ENCODE measurements around the gene ZNF862.

Gene ZNF862

DNA sequence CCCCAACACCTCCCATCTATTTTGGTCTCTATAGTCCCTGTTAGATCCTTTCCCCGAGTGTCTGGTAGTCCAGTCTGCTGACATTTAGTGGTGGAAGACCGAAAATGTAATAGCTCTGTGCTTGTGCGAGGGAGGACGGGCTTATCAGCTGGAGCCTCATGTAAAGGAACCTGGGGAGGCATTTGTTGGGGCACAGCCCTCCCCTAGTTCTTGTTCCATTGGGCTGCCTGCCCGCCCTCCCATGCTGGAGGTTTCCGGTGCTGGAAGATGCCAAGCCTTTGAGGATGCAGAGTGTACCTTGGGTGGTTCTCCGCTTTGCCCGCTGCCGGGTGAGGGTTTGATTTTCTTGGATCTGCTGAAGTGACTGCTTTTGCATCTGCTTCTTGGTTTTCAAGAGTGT lies 5.4 kb downstream of the ZNF862 start:
- in situ Hi-C loops (cut with MboI; ENCODE audit: low sequenced_read_pairs): no loop called here

- in situ Hi-C loops (cut with MboI; ENCODE audit: low sequenced_read_pairs): no loop called here
Measured at GRCh38 chr7:149844445-149844844, 6.3 kb downstream of the ZNF862 start.

- in situ Hi-C loops (cut with MboI; ENCODE audit: low sequenced_read_pairs): no loop called here
Measured at GRCh38 chr7:149845257-149845980, 7.2 kb downstream of the ZNF862 start.

- in situ Hi-C loops (cut with MboI; ENCODE audit: low sequenced_read_pairs): no loop called here
Measured at GRCh38 chr7:149846021-149846420, 7.8 kb downstream of the ZNF862 start.

- in situ Hi-C loops (cut with MboI; ENCODE audit: low sequenced_read_pairs): no loop called here
Measured at GRCh38 chr7:149846436-149847046, 8.4 kb downstream of the ZNF862 start.

GRCh38 chr7:149849174-149849573 lies 11.0 kb downstream of the ZNF862 start:
- in situ Hi-C loops (cut with MboI; ENCODE audit: low sequenced_read_pairs): no loop called here

DNA sequence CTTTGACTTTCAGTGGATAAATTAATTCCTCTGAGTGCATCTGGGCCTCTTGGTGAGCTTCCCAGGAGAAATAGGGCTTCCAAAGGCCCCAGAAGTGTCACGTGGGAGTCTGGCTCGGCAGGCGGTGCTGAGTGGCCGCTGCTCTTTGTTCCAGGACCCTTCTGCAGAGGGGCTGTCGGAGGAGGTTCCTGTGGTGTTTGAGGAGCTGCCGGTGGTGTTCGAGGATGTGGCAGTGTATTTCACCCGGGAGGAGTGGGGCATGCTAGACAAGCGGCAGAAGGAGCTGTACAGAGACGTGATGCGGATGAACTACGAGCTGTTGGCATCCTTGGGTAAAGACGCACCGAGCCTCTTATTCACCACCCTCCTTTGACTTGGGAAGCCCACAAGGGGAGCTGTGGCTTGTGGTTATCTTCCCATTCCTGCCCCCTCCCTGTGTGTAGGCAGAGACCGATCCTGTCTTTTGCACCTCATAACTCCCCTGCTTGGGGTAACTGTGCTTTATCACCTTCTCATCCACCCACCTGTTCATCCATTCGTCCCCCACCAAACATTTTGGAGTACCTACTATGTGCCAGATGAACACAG lies 11.9 kb downstream of the ZNF862 start:
- in situ Hi-C loops (cut with MboI; ENCODE audit: low sequenced_read_pairs): no loop called here

DNA sequence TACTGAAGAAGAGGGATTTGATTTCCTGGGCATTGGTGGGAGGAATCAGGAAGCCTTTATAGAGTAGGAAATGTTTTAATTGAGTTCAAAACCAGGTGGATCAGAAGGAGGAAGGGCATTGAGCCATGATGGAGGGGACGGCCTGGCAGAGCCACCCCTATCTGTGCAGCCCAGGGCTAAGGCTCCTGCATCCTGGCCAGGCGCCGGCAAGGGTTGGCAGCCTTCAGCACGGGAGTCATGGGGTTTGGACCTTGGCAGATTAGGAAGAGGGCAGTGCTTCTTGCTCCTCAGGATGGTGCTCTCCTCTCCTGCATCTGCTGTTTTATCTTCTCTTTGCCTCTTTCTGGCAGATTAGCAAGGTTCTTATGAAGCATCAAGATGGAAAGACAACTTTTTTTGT lies 12.5 kb downstream of the ZNF862 start:
- in situ Hi-C loops (cut with MboI; ENCODE audit: low sequenced_read_pairs): no loop called here

- in situ Hi-C loops (cut with MboI; ENCODE audit: low sequenced_read_pairs): no loop called here
Measured at GRCh38 chr7:149851449-149851848, 13.3 kb downstream of the ZNF862 start.

GRCh38 chr7:149853157-149853556 lies 15.0 kb downstream of the ZNF862 start:
- in situ Hi-C loops (cut with MboI; ENCODE audit: low sequenced_read_pairs): no loop called here

DNA sequence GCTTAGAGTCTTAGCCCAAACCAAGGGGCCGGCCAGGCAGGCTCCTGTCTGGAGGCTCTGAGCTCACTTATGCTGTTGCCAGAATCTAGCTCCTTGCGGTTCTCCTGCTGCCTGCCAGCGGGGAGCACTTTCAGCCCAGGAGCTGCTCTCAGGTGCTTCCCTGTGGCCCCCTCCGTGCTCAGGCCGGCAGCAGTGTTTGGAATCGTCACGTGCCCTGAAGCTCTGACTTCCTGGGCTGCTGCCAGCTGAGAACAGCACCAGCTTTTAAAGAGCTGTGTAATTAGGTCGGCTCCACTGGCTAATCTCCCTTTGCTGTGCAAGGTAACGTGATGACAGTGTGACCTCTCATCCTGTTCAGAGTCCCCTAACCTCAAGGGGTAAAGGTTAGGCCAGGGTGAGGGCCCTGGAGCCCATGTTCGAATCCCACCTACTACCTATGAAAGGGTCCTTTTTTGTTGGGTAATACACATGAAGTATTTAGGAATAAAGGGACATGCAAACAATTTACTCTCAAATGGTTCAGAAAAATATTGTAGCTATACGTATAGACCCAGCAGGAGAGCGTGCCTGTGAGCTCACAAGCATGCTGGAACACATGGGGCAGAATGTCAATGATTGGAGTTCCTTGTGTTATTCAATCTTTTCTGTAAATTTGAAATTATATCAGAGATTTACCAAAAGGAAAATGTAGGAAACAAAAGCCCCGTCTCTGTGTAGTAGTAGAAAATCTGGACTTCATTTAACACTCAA lies 16.6 kb downstream of the ZNF862 start:
- in situ Hi-C loops (cut with MboI; ENCODE audit: low sequenced_read_pairs): no loop called here

DNA sequence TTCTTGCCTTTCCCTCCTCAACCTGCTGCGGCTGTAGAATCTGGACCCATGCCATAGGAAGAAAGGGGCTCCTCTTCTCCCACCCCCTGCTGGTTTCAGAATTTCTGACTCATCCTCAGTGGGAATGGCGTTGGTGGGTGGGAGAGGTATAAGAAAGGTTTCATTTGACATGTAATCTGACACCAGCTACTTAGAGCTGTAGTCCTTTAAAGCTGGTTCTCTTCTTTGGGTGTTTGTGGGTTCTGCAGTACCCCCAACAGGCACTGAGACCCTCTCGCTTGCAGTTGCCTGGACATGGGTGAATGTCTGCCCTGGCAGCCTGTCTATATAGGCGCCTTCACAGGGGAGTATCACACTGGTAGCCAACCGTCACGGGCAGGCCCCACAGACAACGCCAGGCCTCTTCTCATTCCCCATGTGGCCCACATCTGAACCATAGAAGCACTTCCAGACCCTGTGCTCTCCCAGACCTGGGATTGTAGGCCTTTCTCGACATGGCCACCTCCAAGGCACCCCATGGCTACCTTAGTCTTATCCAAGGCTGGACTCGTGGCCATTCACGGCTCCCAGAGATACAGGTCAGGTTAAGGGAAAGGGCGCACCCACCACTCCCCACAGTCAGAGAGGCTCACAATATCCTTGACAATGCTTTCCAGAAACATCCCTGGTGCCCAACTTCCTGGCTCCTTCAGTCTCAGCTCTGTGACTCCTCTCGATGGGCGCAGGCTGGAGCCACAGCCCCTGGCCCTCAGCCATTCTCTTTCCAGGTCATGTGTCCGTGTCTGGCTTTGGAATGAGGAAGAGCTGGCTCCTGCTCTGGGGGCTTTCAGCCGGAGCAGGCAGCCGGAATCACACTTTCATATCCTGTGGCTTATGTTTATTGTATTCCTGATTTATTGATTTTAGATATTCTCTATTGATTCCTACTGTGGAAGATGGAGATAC lies 17.5 kb downstream of the ZNF862 start:
- in situ Hi-C loops (cut with MboI; ENCODE audit: low sequenced_read_pairs): no loop called here

GRCh38 chr7:149856583-149856982 lies 18.4 kb downstream of the ZNF862 start:
- in situ Hi-C loops (cut with MboI; ENCODE audit: low sequenced_read_pairs): no loop called here

DNA sequence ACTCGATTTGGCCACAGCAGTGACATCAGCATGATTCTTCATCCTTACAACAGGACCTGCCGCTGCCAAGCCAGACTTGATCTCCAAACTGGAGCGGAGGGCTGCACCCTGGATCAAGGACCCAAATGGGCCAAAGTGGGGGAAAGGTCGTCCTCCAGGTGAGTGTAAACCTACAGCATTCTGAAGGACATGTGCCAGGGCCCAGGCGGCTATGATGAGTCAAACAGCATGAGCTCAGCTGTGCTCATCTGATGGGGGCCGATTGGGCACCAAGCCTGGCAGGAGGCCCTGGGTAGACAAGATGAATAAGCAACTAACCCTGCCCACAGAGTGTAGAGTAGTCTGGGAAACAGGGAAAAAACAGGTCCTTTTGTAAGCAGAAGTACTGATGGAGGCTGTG lies 21.2 kb downstream of the ZNF862 start:
- in situ Hi-C loops (cut with MboI; ENCODE audit: low sequenced_read_pairs): no loop called here

DNA sequence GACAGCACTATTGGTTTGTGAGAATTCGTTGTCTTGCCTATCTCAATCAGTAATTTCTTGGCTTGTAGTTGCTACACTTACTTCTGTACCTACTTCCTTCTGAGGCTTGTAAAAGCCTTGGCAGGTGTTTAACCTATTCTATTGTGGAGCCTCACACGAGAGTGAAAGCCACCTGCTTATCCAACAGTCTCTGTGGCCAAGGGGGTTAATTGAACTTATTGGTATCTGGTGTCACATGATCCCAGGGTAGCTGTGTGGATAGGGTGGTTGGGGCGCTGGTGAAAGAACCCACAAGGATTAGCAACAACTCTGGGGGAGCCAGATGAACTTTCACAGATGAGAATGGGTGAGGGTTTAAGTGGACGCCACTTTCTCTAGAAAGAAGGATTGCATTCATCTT lies 21.7 kb downstream of the ZNF862 start:
- in situ Hi-C loops (cut with MboI; ENCODE audit: low sequenced_read_pairs): no loop called here

GRCh38 chr7:149860821-149861727 lies 22.9 kb downstream of the ZNF862 start:
- in situ Hi-C loops (cut with MboI; ENCODE audit: low sequenced_read_pairs): no loop called here

- in situ Hi-C loops (cut with MboI; ENCODE audit: low sequenced_read_pairs): no loop called here
Measured at GRCh38 chr7:149861728-149862045, 23.5 kb downstream of the ZNF862 start.

- in situ Hi-C loops (cut with MboI; ENCODE audit: low sequenced_read_pairs): no loop called here
Measured at GRCh38 chr7:149862156-149862555, 24.0 kb downstream of the ZNF862 start.

GRCh38 chr7:149863500-149863899 lies 25.3 kb downstream of the ZNF862 start:
- in situ Hi-C loops (cut with MboI; ENCODE audit: low sequenced_read_pairs): no loop called here

DNA sequence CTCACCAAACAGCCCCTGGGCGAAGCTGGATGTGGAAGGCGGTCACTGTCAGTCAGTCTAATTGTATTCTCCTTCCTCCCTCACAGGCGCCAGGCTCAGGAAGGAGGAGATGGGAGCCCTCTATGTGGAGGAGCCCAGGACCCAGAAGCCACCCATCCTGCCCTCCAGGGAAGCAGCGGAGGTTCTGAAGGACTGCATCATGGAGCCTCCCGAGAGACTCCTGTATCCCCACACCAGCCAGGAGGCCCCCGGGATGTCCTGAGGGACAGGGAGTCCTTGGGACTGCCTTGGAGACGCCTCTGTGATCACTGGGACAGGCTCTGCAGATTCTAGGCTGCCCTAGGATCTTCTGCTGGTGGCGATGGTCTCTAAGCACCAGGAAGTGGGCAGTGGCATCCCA lies 25.8 kb downstream of the ZNF862 start:
- in situ Hi-C loops (cut with MboI; ENCODE audit: low sequenced_read_pairs): no loop called here

Data from HL-60/S4 (cell line).